Measurements from ENCODE around the gene CCDC17. TPM values are rescaled to one million over a fixed set of nuclear protein-coding genes. Genes with fewer than 3 reads are reported as not detected.

Gene CCDC17
- total and polyA plus RNA-seq, 2 donors (not counting 3 experiments of a cell fraction or from before 2014, with no cell fraction given) = 1.3 to 3.5 TPM

- Histone ChIP-seq H3K4me2 (ENCODE audit: insufficient read depth, low read length) (no peak overlapping the region), H4K20me1 (replicated peaks; ENCODE audit: control insufficient read depth, extremely low read depth, insufficient read depth, low read length) (peaks cover 5% of the 10 kb centered on the region), H3K79me2 (ENCODE audit: control insufficient read depth, insufficient read depth, low read length) (peaks cover 28% of the 10 kb centered on the region), H3K9me3 (replicated peaks; ENCODE audit: control insufficient read depth, insufficient read depth, low read length) (no peaks in the 10 kb centered on the region), H3K9me1 (replicated peaks; ENCODE audit: control insufficient read depth, extremely low read depth, insufficient read depth, low read length) (no peaks in the 10 kb centered on the region), H3K27ac (ENCODE audit: insufficient read depth, low read depth, low read length) (no peak overlapping the region), H3K4me1 (ENCODE audit: control insufficient read depth, extremely low read depth, insufficient read depth, low read length) (no peaks in the 10 kb centered on the region), H3K36me3 (ENCODE audit: control insufficient read depth in 2 of 2, extremely low read depth in 1 of 2, insufficient read depth in 2 of 2, low read length in 2 of 2) (peaks cover 16 to 25% of the 10 kb centered on the region in 2 experiments), H3K4me3 (replicated peaks in 1 of 3; ENCODE audit: insufficient read depth in 1 of 3, low read depth in 1 of 3, low read length in 3 of 3) (no peak overlapping the region), H3K9ac (replicated peaks; ENCODE audit: extremely low read depth, insufficient read depth, low read length) (no peak overlapping the region), H3K27me3 (ENCODE audit: control insufficient read depth in 2 of 2, insufficient read depth in 2 of 2, low read length in 2 of 2) (no peaks in the 10 kb centered on the region), H2AFZ (ENCODE audit: low read depth, low read length) (no peak overlapping the region)
- dilution Hi-C loops (cut with MboI; ENCODE audit: extremely low pct_ligation_motif_present, low sequenced_read_pairs) = no loop called here
- FAIRE-seq (no peak), DNase-seq (ENCODE audit: low read depth, low spot score) (no peak)
- ChIA-PET POLR2A (no interaction called here), CTCF (no interaction called here)
- BruUV-seq (replicated peaks) = no TSS peak
- intact Hi-C loops (cut with micrococcal nuclease) = no loop called here
- no peak for TF ChIP-seq POLR2AphosphoS5 (IDR thresholded peaks at IDR 0.05; ENCODE audit: insufficient read depth, low read depth, low read length)
- no peak for TF ChIP-seq CTCF (IDR thresholded peaks at IDR 0.05; ENCODE audit: extremely low read depth in 1 of 2, insufficient read depth in 1 of 2, low read depth in 1 of 2, low read length in 2 of 2)
- TF ChIP-seq GATA2 (IDR thresholded peaks at IDR 0.05; ENCODE audit: insufficient read depth, insufficient read length, low read depth, low read length) = no peak
- TF ChIP-seq MYC (IDR thresholded peaks at IDR 0.05; ENCODE audit: low read depth, low read length) = no peak
- TF ChIP-seq POLR2A (IDR thresholded peaks at IDR 0.05; ENCODE audit: low read depth, low read length) = no peak
- TF ChIP-seq MAX (IDR thresholded peaks at IDR 0.05; ENCODE audit: insufficient read depth, insufficient read length) = no peak
- no peak for TF ChIP-seq EZH2 (IDR thresholded peaks at IDR 0.05; ENCODE audit: borderline replicate concordance, low read depth, low read length, severe bottlenecking)
- TF ChIP-seq FOS (IDR thresholded peaks at IDR 0.05; ENCODE audit: borderline replicate concordance, insufficient read depth, low read length) = no peak
- TF ChIP-seq JUN (IDR thresholded peaks at IDR 0.05; ENCODE audit: borderline replicate concordance, insufficient read depth, insufficient read length, low read depth) = no peak
Measured at GRCh38 chr1:45658171-45658570, 34.3 kb upstream of the CCDC17 start.
